Tibial nerve (tissue), 4 donors: Measurements from ENCODE around the gene RTL5. TPM values are rescaled to one million over a fixed set of nuclear protein-coding genes. Genes with fewer than 3 reads are reported as not detected.

Experiments
- DNase-seq, 2 donors: peaks; one replicate each; pipeline ENCODE4 v3.0.0-alpha.2; 2019; ENCODE audit warnings: low spot score in 2 of 2
- H3K27ac ChIP-seq, 4 donors: fragments of 200-600 bp; sonication (generic) in 3 of 4; one replicate each; pipeline ENCODE4 v1.5.1; 2017 to 2019; ENCODE audit warnings: mild to moderate bottlenecking in 1 of 4
- H3K27me3 ChIP-seq, 2 donors: fragments of 200-600 bp; sonication (generic) in 1 of 2; one replicate each; pipeline versions ENCODE4 v1.5.1 to v1.6.0; 2017 to 2019
- H3K36me3 ChIP-seq, 3 donors: fragments of 200-600 bp; sonication (generic); one replicate each; pipeline ENCODE4 v1.5.1; 2018 to 2019
- H3K4me1 ChIP-seq, 4 donors: fragments of 200-600 bp; sonication (generic) in 3 of 4; one replicate each; pipeline ENCODE4 v1.5.1; 2017 to 2019
- H3K4me3 ChIP-seq, 4 donors: fragments of 200-600 bp; sonication (generic) in 3 of 4; one replicate each; pipeline ENCODE4 v1.5.1; 2017 to 2019; ENCODE audit warnings: mild to moderate bottlenecking in 1 of 4, moderate library complexity in 1 of 4
- H3K9me3 ChIP-seq, 4 donors: fragments of 200-600 bp; sonication (generic) in 3 of 4; one replicate each; pipeline ENCODE4 v1.5.1; 2017 to 2019
- CTCF ChIP-seq, 5 experiments: fragments of 200-600 bp in 3 of 5; fragments of 450-650 bp in 2 of 5; sonication (generic) in 3 of 5; IDR thresholded peaks; one replicate each; pipeline ENCODE4 v1.5.1; 2016 to 2019; ENCODE audit warnings: antibody characterized with exemption in 5 of 5, mild to moderate bottlenecking in 3 of 5, moderate library complexity in 2 of 5
- EP300 ChIP-seq, 2 donors: sonication (generic); formaldehyde crosslinking; IDR thresholded peaks; one replicate each; pipeline ENCODE4 v1.6.1; 2017; ENCODE audit warnings: antibody characterized with exemption in 2 of 2, mild to moderate bottlenecking in 1 of 2
- POLR2A ChIP-seq, 2 donors: fragments of 450-650 bp; IDR thresholded peaks; one replicate each; pipeline ENCODE4 v1.6.1; 2017; ENCODE audit warnings: antibody characterized with exemption in 2 of 2, mild to moderate bottlenecking in 2 of 2, moderate library complexity in 2 of 2
- WGBS, 2 donors: methylation state at CpG; one replicate each; pipeline ENCODE4 v1.1.5; 2018; 5-methylcytosine and 5-hydroxymethylcytosine counted together
- total RNA-seq, 4 donors: library from RNA; depleted of rRNA; stranded (reverse); fragments of >200 nt; gene quantifications; one replicate each; pipeline ENCODE4 v1.1.0, GENCODE V29; 2016

Gene RTL5
- total RNA-seq, 4 donors from 2014 or later: 6.5 to 14.7 (median 7.8) TPM

- Histone ChIP-seq H3K27me3 (peaks cover 0 to 5% of the 10 kb centered on the region in 2 donors), H3K36me3 (peaks cover 0 to 23% (median 0%) of the 10 kb centered on the region in 3 donors), H3K4me1 (no peaks in the 10 kb centered on the region), H3K9me3 (no peaks in the 10 kb centered on the region), H3K27ac (no peak overlapping the region), H3K4me3 (no peak overlapping the region)
- 70 to 73% methylated on average over 2 of the region's 2 CpGs for WGBS, 2 donors
- TF ChIP-seq EP300 (IDR thresholded peaks at IDR 0.05) (no peak), CTCF (IDR thresholded peaks at IDR 0.05) (no peak), POLR2A (IDR thresholded peaks at IDR 0.05) (no peak)
- no peak for DNase-seq
Measured at GRCh38 chrX:72143609-72143907, 11.8 kb upstream of the RTL5 start.

- WGBS, 2 donors: 65 to 77% methylated on average over 6 to 11 of the region's 11 CpGs
- TF ChIP-seq POLR2A (IDR thresholded peaks at IDR 0.05): no peak
- TF ChIP-seq EP300 (IDR thresholded peaks at IDR 0.05): no peak
- no peak for TF ChIP-seq CTCF (IDR thresholded peaks at IDR 0.05)
- Histone ChIP-seq H3K36me3 (peaks cover 0 to 28% (median 0%) of the 10 kb centered on the region in 3 donors), H3K27me3 (peaks cover 0 to 5% of the 10 kb centered on the region in 2 donors), H3K4me1 (no peaks in the 10 kb centered on the region), H3K27ac (no peak overlapping the region), H3K9me3 (no peaks in the 10 kb centered on the region), H3K4me3 (no peak overlapping the region)
- DNase-seq: no peak
Measured at GRCh38 chrX:72142794-72143608, 11.3 kb upstream of the RTL5 start.

GRCh38 chrX:72142094-72142793, 10.5 kb upstream of the RTL5 start:
- WGBS, 2 donors: 58 to 68% methylated on average over 8 of the region's 8 CpGs
- DNase-seq: no peak
- no peaks in the 10 kb centered on the region for H3K9me3 ChIP-seq
- peaks cover 0 to 32% (median 0%) of the 10 kb centered on the region in 3 donors for H3K36me3 ChIP-seq
- TF ChIP-seq CTCF (IDR thresholded peaks at IDR 0.05) (no peak), EP300 (IDR thresholded peaks at IDR 0.05) (no peak), POLR2A (IDR thresholded peaks at IDR 0.05) (no peak)
- no peaks in the 10 kb centered on the region for H3K4me1 ChIP-seq
- no peak overlapping the region for H3K4me3 ChIP-seq
- peaks cover 0 to 5% of the 10 kb centered on the region in 2 donors for H3K27me3 ChIP-seq
- H3K27ac ChIP-seq: no peak overlapping the region

GRCh38 chrX:72141372-72142004, 9.8 kb upstream of the RTL5 start:
- H3K27me3 ChIP-seq: no peaks in the 10 kb centered on the region
- no peaks in the 10 kb centered on the region for H3K4me1 ChIP-seq
- H3K4me3 ChIP-seq: no peak overlapping the region
- TF ChIP-seq POLR2A (IDR thresholded peaks at IDR 0.05): no peak
- TF ChIP-seq CTCF (IDR thresholded peaks at IDR 0.05): no peak
- TF ChIP-seq EP300 (IDR thresholded peaks at IDR 0.05): no peak
- no peaks in the 10 kb centered on the region for H3K9me3 ChIP-seq
- 66 to 70% methylated on average over 4 of the region's 4 CpGs for WGBS, 2 donors
- peaks cover 0 to 32% (median 0%) of the 10 kb centered on the region in 3 donors for H3K36me3 ChIP-seq
- no peak overlapping the region for H3K27ac ChIP-seq
- no peak for DNase-seq

GRCh38 chrX:72139538-72139937, 7.8 kb upstream of the RTL5 start:
- Histone ChIP-seq H3K4me3 (no peak overlapping the region), H3K36me3 (peaks cover 0 to 32% (median 0%) of the 10 kb centered on the region in 3 donors), H3K9me3 (no peaks in the 10 kb centered on the region), H3K27me3 (no peaks in the 10 kb centered on the region), H3K27ac (no peak overlapping the region), H3K4me1 (no peaks in the 10 kb centered on the region)
- no peak for DNase-seq
- TF ChIP-seq POLR2A (IDR thresholded peaks at IDR 0.05): no peak
- no peak for TF ChIP-seq CTCF (IDR thresholded peaks at IDR 0.05)
- TF ChIP-seq EP300 (IDR thresholded peaks at IDR 0.05): no peak
- 91 to 95% methylated on average over 7 to 8 of the region's 8 CpGs for WGBS, 2 donors
